GM19099 (cell line): ENCODE measurements around the gene XRCC6.
A peak's percentile ranks its signal among the peaks of the same experiment; 100 is the strongest.

Experiments
- POLR2A ChIP-seq: IDR thresholded peaks from 3 replicates; pipeline ENCODE4 v1.6.1; 2011; ENCODE audit warnings: low read depth; ENCODE audit not compliant: insufficient read length; ENCODE audit errors: extremely low read depth

The XRCC6 gene

GRCh38 chr22:41596776-41597634 lies 24.1 kb upstream of the XRCC6 start:
- no peak for TF ChIP-seq POLR2A

- no peak for TF ChIP-seq POLR2A
Observed at GRCh38 chr22:41597635-41597953, 23.5 kb upstream of the XRCC6 start.

- TF ChIP-seq POLR2A: no peak
Observed at GRCh38 chr22:41598081-41598480, 23.0 kb upstream of the XRCC6 start.

- TF ChIP-seq POLR2A: no peak
Observed at GRCh38 chr22:41598891-41599635, 22.0 kb upstream of the XRCC6 start.

GRCh38 chr22:41600976-41601375 lies 20.1 kb upstream of the XRCC6 start:
- TF ChIP-seq POLR2A: no peak

- TF ChIP-seq POLR2A: no peak
Observed at GRCh38 chr22:41603873-41604332, 17.2 kb upstream of the XRCC6 start.

GRCh38 chr22:41608386-41608785 lies 12.7 kb upstream of the XRCC6 start:
- no peak for TF ChIP-seq POLR2A

- no peak for TF ChIP-seq POLR2A
Observed at GRCh38 chr22:41612603-41613306, 8.3 kb upstream of the XRCC6 start.

- TF ChIP-seq POLR2A: no peak
Observed at GRCh38 chr22:41613456-41613855, 7.6 kb upstream of the XRCC6 start.

- TF ChIP-seq POLR2A: no peak
Observed at GRCh38 chr22:41619979-41620588, 1.0 kb upstream of the XRCC6 start.

- peak; percentile 98 for TF ChIP-seq POLR2A
Observed at GRCh38 chr22:41620589-41621098, 451 bp upstream of the XRCC6 start, which contains the start of gene DESI1. DESI1 (minus strand) TSS chr22:41621043; CDS start chr22:41620839, 204 bp downstream.

GRCh38 chr22:41621911-41622179 lies 750 bp downstream of the XRCC6 start:
- TF ChIP-seq POLR2A: no peak

GRCh38 chr22:41625577-41625976 lies 4.5 kb downstream of the XRCC6 start:
- TF ChIP-seq POLR2A: no peak

GRCh38 chr22:41636467-41636866 lies 15.4 kb downstream of the XRCC6 start:
- TF ChIP-seq POLR2A: no peak

- TF ChIP-seq POLR2A: no peak
Observed at GRCh38 chr22:41638124-41638523, 17.0 kb downstream of the XRCC6 start.

GRCh38 chr22:41638748-41639147 lies 17.7 kb downstream of the XRCC6 start:
- TF ChIP-seq POLR2A: no peak

- no peak for TF ChIP-seq POLR2A
Observed at GRCh38 chr22:41641854-41642253, 20.8 kb downstream of the XRCC6 start.
